Stimulated activated CD4-positive, alpha-beta T cell treated with anti-CD3 and anti-CD28 coated beads, Interleukin-4, amount 100 ng/mL, for 24 hours (primary cell): ENCODE results near the gene C1QB.
A peak's percentile ranks its signal among the peaks of the same experiment; 100 is the strongest.

Experiments used
- DNase-seq: peaks from one replicate; pipeline ENCODE4 v3.0.0-alpha.2; 2020

C1QB gene

DNA sequence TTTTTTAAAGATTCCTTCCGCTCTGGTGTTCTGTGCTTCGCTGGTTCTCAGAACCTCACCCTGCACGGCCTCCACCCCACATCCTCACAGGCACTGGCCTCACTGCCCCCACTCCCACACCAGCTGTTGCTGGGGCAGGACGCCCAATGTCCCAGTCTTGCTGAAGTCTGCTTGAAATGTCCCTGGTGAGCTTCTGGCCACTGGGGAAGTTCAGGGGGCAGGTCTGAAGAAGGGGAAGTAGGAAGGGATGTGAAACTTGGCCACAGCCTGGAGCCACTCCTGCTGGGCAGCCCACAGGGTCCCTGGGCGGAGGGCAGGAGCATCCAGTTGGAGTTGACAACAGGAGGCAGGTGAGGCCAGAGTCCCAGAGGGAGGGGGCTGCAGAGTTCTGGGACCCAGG lies 16.7 kb upstream of the C1QB start, which contains the start of gene C1QA:
Gene C1QA, plus strand, starts transcription at position 276 of the 400 bp plus-strand sequence. CDS start 989 bp downstream, outside the sequence.
- no peak for DNase-seq

GRCh38 chr1:22636927-22637326 lies 16.1 kb upstream of the C1QB start:
- no peak for DNase-seq

- DNase-seq = no peak
Measured at GRCh38 chr1:22637907-22638445, 15.1 kb upstream of the C1QB start.

DNA sequence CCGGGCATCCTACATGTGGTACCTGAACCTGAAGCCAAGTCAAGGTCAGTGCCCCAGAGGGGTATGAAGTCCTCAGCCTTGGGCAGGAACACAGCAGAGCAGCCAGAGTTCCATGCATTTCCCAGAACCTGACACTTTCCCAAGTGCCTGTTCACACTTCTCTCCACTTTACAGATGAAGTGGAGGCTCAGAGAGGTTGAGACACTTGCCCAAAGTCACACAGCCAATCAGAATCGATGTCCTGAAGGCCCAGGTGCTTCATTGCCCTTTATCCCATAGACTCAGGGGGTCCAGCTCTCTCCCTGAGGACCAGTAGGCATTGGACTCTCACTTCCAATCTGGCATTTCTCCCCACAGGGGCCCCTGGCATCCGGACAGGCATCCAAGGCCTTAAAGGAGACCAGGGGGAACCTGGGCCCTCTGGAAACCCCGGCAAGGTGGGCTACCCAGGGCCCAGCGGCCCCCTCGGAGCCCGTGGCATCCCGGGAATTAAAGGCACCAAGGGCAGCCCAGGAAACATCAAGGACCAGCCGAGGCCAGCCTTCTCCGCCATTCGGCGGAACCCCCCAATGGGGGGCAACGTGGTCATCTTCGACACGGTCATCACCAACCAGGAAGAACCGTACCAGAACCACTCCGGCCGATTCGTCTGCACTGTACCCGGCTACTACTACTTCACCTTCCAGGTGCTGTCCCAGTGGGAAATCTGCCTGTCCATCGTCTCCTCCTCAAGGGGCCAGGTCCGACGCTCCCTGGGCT lies 14.4 kb upstream of the C1QB start:
- no peak for DNase-seq

DNA sequence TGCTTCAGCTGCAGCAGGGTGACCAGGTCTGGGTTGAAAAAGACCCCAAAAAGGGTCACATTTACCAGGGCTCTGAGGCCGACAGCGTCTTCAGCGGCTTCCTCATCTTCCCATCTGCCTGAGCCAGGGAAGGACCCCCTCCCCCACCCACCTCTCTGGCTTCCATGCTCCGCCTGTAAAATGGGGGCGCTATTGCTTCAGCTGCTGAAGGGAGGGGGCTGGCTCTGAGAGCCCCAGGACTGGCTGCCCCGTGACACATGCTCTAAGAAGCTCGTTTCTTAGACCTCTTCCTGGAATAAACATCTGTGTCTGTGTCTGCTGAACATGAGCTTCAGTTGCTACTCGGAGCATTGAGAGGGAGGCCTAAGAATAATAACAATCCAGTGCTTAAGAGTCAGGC lies 13.8 kb upstream of the C1QB start:
- DNase-seq = no peak

- no peak for DNase-seq
Measured at GRCh38 chr1:22641247-22641646, 11.8 kb upstream of the C1QB start.

GRCh38 chr1:22641906-22642636 lies 11.0 kb upstream of the C1QB start:
- peak; percentile 70 for DNase-seq

DNA sequence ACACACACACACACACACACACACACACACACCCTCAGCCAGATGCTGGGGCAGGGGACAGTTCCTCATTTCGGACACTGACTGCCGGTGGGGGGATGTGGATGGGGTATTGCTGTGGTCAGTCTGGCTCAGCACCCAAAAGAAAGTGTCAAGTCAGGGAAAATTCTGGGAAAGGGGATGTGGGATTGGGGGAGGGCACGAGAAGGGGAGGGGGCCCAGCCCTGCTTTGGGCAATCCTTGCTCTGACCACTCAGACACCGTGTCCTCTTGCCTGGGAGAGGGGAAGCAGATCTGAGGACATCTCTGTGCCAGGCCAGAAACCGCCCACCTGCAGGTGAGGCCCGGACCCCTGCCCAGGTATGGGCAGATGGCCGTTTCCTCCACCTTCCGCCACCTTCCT lies 9.7 kb upstream of the C1QB start, which contains the start of gene C1QC:
Gene C1QC, plus strand, starts transcription at position 253 of the 400 bp plus-strand sequence. CDS start 391 bp downstream, outside the sequence.
- no peak for DNase-seq

DNA sequence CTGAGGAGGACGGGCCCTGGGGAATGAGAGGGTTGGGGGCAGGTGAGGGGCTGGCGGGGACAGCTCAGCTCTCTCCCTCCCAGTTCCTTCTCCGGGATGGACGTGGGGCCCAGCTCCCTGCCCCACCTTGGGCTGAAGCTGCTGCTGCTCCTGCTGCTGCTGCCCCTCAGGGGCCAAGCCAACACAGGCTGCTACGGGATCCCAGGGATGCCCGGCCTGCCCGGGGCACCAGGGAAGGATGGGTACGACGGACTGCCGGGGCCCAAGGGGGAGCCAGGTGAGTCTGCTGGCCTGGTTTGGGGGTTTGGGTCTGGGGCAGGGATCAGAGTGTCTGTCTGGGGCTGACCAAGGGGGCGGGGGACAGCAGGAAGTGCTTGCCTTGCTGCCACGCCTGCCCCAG lies 9.1 kb upstream of the C1QB start:
- DNase-seq = no peak

GRCh38 chr1:22645931-22646330 lies 7.1 kb upstream of the C1QB start:
- no peak for DNase-seq

DNA sequence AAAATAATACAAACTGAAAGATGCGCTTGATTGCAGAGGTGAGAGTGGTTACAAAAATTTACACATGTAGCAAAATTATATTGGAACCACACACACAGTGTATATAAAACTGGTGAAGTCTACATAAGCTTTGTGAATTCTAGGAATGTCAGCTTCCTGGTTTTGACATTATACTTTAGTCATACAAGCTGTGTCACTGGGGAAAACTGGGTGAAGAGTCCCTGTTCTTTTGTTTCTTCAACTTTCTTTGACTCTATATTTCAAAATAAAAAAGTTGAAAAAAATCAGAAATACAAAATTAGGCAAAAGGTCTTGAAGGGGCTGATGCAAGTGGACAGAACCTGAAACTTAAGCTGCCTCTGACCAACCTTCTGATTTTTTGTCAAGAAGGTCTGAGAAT lies 6.7 kb upstream of the C1QB start:
- DNase-seq = no peak

DNA sequence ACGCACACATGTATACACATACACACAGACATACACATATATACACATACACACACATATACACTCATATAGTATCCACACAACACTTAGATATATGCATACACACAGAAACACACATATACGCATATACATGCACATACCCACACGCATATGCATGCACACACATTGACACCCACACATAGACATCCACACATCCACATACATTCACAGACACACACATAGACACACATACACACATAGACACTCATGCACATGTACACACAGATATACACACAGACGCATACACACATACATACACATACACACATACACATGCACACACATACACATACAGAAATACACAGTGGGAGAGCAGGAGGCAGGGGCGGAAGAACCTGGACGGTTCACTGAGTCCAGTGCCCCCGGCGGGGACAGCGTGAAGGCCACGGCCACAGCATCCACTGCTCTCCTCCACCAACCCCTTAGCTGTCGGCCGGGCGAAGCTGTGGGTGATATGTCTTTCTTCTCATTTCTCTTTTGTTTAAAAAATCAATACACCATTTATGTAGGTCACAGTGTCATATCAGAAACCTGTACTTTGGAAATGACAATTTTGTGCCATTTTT lies 2.8 kb upstream of the C1QB start:
- DNase-seq = no peak

- DNase-seq = no peak
Measured at GRCh38 chr1:22651941-22652856, 837 bp upstream of the C1QB start.

- DNase-seq = no peak
Measured at GRCh38 chr1:22654692-22655091, 1.7 kb downstream of the C1QB start.

- no peak for DNase-seq
Measured at GRCh38 chr1:22658385-22659163, 5.5 kb downstream of the C1QB start.

- no peak for DNase-seq
Measured at GRCh38 chr1:22660716-22661241, 7.7 kb downstream of the C1QB start.

DNA sequence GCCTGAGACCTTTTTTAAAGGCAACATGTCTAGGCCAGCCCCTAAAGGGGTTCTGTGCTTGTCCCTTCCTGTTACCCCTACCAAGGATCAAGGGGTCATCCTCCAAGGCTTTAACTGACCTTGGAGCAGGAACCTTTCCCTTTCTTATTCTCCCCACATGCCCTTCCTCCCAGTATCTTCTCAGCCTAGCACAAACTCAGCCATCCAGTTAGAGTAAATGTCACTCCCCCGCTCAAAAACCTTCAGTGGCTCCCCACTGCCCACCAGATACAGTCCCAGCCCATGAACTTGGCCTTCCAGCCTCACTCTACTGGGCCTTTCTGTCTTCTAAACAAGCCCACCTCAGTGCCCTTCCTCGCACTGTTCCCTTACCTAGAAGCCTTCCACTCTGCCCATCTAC lies 8.8 kb downstream of the C1QB start:
- no peak for DNase-seq

GRCh38 chr1:22662318-22662717 lies 9.3 kb downstream of the C1QB start:
- DNase-seq = no peak

- DNase-seq = no peak
Measured at GRCh38 chr1:22662986-22663408, 10.0 kb downstream of the C1QB start.

DNA sequence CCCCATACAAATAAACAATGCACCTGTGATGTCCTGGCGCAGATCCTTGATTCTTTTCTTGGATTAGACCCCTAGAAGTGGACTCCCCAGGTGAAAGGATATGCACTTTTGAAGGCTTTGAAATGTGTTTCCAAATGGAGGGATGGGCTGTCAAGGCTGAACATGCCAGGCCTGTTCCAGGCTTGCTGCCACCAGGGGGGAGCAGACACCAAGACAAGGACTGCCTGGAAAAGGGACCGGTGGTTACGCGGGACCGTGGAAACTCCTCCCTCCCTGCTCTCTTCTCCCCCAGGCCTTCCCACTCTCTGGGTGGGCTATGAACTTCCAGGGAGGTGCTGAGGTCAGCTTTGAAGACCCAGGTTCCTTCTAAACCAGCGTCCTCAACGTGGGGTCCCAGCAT lies 12.7 kb downstream of the C1QB start:
- no peak for DNase-seq

GRCh38 chr1:22666412-22666811 lies 13.4 kb downstream of the C1QB start:
- no peak for DNase-seq
